MG63 (cell line): ENCODE measurements around the gene IKZF3. TPM values are rescaled to one million over a fixed set of nuclear protein-coding genes. Genes with fewer than 3 reads are reported as not detected.

Source experiments
- DNase-seq: peaks from one replicate; pipeline ENCODE4 v3.0.0-alpha.2; 2020
- H3K27me3 ChIP-seq: fragments of 250-450 bp; sonication (Bioruptor Pico); 2 replicates; pipeline ENCODE4 v1.5.1; 2020; ENCODE audit warnings: mild to moderate bottlenecking, moderate library complexity
- H3K36me3 ChIP-seq: fragments of 250-450 bp; sonication (Bioruptor Pico); 2 replicates; pipeline ENCODE4 v1.5.1; 2020; ENCODE audit warnings: mild to moderate bottlenecking, moderate library complexity
- H3K4me3 ChIP-seq: fragments of 250-450 bp; sonication (Bioruptor Pico); 2 replicates; pipeline ENCODE4 v1.5.1; 2020; ENCODE audit warnings: mild to moderate bottlenecking, moderate library complexity
- H3K9me3 ChIP-seq: fragments of 250-450 bp; sonication (Bioruptor Pico); 2 replicates; pipeline ENCODE4 v1.5.1; 2020; ENCODE audit warnings: mild to moderate bottlenecking, moderate library complexity
- total RNA-seq: library from RNA; depleted of rRNA; stranded (reverse); fragments of >200 nt; shearing (Covaris generic); gene quantifications from 2 replicates; pipeline ENCODE4 v1.2.3, GENCODE V29; 2014; ENCODE audit warnings: low replicate concordance

Gene IKZF3
- total RNA-seq, 1 experiment from 2014 or later: not detected

DNA sequence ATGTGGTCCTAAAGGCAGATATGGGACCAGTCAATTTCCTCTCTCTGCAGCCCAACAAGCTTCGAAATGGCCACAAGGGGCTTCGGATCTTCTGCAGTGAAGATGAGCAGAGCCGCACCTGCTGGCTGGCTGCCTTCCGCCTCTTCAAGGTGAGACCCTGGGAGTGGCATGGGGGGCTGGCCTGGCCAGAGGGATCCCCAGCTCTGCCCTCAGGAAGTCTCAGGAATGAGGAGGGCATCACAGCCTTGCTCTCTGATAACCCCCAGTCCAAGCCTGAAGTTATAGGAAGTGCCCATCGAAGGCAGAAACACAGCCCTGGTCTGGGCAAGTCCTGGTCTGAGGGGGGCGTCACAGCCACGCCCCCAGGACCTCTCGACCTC lies 119.3 kb downstream of the IKZF3 start:
- Histone ChIP-seq H3K4me3 (no peak overlapping the region), H3K27me3 (no peaks in the 10 kb centered on the region), H3K9me3 (no peaks in the 10 kb centered on the region), H3K36me3 (no peaks in the 10 kb centered on the region)
- no peak for DNase-seq

DNA sequence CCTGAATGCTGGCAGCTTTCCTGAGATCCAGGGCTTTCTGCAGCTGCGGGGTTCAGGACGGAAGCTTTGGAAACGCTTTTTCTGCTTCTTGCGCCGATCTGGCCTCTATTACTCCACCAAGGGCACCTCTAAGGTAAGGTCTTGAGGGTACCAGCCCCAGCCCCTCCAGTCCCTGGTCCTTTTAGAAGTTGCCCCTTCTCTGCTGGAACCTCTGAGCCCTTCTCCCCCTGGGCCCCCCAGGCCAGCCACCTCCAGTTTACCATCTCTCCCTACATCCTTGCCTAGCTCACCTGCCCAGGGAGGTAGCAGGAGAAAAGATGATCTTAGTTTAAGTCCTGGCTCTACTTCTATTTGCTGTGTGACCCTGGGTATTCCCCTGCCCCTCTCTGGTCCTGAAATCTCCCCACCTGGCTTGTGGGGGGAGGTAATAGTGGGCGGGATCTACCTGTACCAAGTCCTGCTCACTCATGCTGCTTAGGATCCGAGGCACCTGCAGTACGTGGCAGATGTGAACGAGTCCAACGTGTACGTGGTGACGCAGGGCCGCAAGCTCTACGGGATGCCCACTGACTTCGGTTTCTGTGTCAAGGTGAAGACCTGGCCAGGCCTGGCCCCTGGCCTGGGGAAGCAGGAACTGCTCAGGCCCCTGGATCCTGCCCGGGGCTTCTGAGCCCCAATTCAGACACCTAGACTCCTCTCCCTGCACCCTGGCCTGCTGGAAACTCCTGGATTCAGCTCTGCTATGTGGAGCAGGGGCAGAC lies 119.9 kb downstream of the IKZF3 start:
- Histone ChIP-seq H3K9me3 (no peaks in the 10 kb centered on the region), H3K36me3 (no peaks in the 10 kb centered on the region), H3K27me3 (no peaks in the 10 kb centered on the region), H3K4me3 (no peak overlapping the region)
- DNase-seq: no peak

DNA sequence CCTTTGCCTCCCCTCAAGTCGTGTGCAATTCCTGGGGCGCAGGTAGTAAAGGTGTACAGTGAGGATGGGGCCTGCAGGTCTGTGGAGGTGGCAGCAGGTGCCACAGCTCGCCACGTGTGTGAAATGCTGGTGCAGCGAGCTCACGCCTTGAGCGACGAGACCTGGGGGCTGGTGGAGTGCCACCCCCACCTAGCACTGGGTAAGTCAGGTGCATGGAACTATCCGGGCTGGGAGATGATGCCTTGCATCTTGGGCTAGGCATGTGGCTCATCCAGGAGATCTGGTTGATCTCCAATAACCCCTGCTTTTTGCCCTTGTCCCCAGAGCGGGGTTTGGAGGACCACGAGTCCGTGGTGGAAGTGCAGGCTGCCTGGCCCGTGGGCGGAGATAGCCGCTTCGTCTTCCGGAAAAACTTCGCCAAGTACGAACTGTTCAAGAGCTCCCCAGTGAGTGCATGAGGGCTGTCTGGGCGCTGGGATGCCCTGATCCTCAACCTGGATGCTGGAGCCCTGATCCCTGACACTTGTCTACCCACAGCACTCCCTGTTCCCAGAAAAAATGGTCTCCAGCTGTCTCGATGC lies 121.2 kb downstream of the IKZF3 start:
- no peaks in the 10 kb centered on the region for H3K36me3 ChIP-seq
- H3K4me3 ChIP-seq: no peak overlapping the region
- no peaks in the 10 kb centered on the region for H3K9me3 ChIP-seq
- H3K27me3 ChIP-seq: no peaks in the 10 kb centered on the region
- DNase-seq: no peak

DNA sequence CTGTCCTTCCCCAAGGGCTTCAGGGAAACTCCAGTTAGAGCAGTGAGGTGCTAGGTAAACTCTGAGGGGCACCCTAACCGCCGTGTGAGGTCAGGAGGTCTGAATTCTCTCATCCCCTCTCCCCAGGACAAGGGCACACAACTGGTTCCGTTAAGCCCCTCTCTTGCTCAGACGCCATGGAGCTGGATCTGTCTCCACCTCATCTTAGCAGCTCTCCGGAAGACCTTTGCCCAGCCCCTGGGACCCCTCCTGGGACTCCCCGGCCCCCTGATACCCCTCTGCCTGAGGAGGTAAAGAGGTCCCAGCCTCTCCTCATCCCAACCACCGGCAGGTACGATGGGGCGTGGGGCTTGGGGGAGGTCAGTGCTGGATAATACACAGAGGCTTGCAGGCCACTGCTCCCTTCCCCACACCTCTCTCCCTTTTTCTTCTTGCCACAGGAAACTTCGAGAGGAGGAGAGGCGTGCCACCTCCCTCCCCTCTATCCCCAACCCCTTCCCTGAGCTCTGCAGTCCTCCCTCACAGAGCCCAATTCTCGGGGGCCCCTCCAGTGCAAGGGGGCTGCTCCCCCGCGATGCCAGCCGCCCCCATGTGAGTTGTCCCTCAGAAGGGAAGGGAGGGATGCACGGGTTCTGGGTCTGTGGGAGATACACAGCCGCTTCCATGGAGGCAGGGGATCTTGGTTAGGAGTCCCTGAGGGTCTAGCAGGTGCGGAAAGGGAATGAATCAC lies 121.8 kb downstream of the IKZF3 start:
- Histone ChIP-seq H3K4me3 (no peak overlapping the region), H3K27me3 (no peaks in the 10 kb centered on the region), H3K9me3 (no peaks in the 10 kb centered on the region), H3K36me3 (no peaks in the 10 kb centered on the region)
- DNase-seq: no peak

DNA sequence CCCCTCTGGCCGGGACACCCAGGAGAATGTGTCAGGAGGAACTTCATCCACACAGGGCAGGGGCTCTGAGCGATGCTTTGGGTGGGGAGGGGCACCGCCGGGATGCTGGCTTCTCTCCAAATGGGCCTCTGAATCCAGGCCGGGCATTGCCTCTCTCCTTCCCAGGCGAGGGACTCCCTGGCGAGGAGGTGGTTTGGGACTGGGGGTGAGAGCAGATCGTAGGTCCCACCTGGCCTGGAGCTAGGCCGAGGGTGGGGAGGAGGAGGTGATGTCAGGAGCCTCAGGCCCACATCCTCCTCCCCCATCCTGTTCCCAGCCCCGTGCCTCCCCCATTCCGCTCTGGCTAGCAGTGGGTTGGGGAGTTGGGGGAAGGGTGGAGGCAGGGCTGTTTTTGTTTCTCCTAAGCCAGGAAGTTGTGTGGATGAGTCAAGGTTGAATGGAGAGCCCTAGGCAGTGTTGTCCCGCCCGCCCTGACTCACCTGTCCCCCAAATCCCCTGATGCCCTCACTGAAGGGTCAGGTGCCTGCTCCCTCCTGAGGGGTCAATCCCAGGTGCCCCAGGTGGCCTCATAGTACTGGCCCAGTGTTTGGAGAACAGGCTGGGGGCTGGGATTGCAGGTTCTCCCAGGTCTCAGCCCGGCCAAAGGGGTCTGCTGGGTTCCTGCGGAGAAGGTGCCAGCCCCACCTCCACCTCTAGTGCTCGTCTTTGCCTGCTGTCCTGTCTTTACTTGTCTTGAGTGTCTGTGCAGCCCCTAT lies 123.6 kb downstream of the IKZF3 start:
- Histone ChIP-seq H3K4me3 (no peak overlapping the region), H3K36me3 (no peaks in the 10 kb centered on the region), H3K9me3 (no peaks in the 10 kb centered on the region), H3K27me3 (no peaks in the 10 kb centered on the region)
- peak; percentile 75 for DNase-seq

DNA sequence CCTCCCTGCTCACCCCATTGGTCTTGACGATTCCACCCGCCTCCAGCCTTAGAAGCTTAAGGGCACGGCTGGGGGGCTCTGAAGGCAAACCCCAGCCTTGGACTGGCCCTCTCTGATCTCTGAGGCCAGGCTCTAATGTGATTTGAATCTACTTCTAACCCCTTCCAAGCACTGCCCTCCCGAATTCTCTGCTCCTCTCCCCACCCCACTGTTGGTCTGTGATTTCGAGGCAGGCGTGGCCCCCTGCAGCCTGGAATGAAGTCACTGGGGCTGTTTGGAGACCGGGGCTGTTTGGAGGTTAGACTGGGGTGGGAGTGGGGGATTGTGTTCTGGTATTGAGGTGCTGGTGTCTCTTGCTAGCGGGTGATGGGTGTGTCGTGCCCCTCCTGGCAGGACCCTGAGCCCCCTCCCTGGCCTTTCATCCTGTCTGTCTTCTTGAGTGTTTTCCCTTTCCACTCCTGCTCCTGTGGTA lies 124.2 kb downstream of the IKZF3 start:
- Histone ChIP-seq H3K9me3 (no peaks in the 10 kb centered on the region), H3K27me3 (no peaks in the 10 kb centered on the region), H3K36me3 (no peaks in the 10 kb centered on the region), H3K4me3 (no peak overlapping the region)
- no peak for DNase-seq

DNA sequence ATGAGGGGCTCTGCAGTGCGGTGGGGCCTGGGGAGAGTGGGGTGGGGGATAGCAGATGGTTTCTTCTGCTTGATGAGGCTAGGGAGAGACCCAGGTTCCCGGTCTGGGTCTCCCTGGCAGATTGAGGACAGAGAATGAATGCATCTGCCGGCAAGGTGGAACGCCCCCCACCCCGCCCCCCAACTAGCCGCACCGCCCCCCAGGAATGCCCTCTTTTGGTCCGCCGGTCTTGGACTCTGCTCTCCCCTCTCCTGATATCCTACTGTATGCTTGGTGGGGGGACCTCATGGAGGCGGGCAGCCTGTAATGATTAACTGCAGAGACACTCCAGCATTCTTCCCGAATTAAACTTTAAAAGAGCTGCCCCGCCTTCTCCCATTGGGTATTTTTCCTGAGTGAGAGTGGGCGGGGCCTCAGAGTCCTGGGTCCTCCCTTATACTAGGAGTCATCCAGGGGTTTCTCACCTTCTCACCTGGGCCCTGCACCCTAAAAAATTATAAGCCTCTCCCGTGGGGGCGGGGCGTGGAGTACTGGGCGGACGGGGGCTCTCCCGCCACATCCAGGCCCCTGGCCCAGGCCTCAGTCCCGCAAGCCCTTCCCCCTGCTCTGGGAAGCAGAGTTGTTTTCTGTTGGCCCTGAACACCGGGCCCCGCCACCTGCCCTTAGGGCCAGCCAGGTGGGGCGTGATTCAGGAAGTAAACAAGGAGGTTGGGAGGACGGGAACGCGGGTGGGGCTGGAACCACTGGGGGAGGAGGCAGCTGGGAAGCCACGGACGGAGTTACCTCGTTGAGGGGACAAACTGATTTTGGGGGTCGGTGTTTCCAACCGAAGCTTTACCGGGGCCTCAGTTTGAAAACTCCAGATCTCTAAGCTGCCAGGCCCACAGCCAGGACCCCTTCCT lies 124.9 kb downstream of the IKZF3 start:
- DNase-seq: no peak
- H3K4me3 ChIP-seq: no peak overlapping the region
- H3K27me3 ChIP-seq: no peaks in the 10 kb centered on the region
- no peaks in the 10 kb centered on the region for H3K9me3 ChIP-seq
- H3K36me3 ChIP-seq: no peaks in the 10 kb centered on the region

DNA sequence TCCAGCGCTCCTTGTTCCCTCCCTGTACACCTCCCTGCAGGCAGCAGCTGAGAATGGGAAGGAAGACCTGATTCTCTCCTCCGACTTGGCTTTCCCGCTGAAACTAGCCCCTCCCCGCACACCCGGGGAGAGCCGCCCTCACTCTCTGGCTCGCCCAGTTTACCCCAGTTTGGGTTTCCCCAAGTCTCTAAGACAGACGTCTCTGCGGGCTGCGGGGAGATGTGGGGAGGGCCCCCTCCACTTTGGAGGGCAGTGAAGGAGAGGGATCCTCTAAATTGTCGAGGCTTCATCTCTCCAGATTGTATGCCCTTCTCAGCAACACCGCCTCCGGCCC lies 125.6 kb downstream of the IKZF3 start:
- Histone ChIP-seq H3K36me3 (no peaks in the 10 kb centered on the region), H3K9me3 (no peaks in the 10 kb centered on the region), H3K27me3 (no peaks in the 10 kb centered on the region), H3K4me3 (no peak overlapping the region)
- no peak for DNase-seq

DNA sequence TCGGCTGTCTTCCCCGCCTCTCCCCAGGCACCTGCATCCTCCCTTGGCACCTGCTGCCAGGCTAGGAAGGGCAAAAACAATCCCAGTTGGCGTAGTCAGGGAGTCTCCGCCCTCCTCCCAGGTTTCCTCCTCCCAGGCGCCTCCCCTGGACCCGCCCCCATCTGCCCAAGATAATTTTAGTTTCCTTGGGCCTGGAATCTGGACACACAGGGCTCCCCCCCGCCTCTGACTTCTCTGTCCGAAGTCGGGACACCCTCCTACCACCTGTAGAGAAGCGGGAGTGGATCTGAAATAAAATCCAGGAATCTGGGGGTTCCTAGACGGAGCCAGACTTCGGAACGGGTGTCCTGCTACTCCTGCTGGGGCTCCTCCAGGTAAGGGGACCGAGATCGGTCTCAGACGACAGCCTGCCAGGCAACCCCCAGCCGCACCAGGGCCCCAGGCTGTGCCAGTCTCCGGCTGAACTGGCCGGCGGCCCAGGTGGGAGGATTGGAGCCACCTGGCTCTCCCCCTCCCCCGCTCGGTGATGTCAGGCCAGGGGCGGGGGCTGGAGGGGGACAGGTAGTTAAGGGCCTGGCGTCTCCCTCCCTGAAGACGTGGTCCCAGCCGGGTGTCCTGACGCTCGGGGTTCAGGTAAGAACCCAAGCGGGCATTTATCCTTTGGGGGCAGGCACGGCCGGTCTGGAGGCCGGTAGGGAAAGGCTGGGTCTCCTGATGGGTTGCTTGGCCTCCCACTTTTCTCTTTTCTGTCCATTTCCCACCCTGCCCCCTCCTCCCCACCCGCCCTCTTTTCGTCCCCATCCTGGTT lies 126.1 kb downstream of the IKZF3 start, which contains the start of gene GRB7:
Gene GRB7, plus strand, starts transcription at position 179 of the 808 bp plus-strand sequence. CDS start 4,364 bp downstream, outside the sequence.
- no peaks in the 10 kb centered on the region for H3K27me3 ChIP-seq
- no peaks in the 10 kb centered on the region for H3K9me3 ChIP-seq
- H3K36me3 ChIP-seq: no peaks in the 10 kb centered on the region
- H3K4me3 ChIP-seq: no peak within 1 kb of the TSS
- no peak for DNase-seq

DNA sequence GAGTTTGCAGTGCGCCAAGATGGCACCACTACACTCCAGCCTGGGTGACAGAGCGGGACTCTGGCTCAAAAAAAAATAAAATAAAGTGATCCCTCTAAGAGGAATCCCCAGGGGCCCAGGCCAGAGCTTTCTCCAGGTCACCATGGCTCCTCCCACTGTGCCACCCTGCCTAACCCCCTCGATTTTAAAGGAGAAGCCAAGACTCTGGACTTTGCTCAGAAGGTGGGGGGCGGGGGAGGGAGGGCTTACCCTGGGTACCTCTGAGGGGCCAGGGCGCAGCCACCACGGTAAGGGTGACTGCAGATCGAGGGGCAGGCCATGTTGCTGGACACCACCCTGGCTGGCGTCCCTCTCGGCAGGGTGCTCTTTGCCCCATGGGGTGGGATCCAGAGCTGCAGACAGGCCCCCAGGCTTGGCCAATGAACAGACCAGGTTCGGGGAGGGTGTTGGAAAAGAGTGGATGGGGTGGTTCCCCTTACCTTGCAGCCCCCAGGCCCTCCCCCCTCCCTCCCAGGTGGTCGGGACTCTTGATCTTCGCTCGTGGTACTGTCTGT lies 126.8 kb downstream of the IKZF3 start:
- Histone ChIP-seq H3K27me3 (no peaks in the 10 kb centered on the region), H3K9me3 (no peaks in the 10 kb centered on the region), H3K4me3 (no peak overlapping the region), H3K36me3 (no peaks in the 10 kb centered on the region)
- DNase-seq: no peak

DNA sequence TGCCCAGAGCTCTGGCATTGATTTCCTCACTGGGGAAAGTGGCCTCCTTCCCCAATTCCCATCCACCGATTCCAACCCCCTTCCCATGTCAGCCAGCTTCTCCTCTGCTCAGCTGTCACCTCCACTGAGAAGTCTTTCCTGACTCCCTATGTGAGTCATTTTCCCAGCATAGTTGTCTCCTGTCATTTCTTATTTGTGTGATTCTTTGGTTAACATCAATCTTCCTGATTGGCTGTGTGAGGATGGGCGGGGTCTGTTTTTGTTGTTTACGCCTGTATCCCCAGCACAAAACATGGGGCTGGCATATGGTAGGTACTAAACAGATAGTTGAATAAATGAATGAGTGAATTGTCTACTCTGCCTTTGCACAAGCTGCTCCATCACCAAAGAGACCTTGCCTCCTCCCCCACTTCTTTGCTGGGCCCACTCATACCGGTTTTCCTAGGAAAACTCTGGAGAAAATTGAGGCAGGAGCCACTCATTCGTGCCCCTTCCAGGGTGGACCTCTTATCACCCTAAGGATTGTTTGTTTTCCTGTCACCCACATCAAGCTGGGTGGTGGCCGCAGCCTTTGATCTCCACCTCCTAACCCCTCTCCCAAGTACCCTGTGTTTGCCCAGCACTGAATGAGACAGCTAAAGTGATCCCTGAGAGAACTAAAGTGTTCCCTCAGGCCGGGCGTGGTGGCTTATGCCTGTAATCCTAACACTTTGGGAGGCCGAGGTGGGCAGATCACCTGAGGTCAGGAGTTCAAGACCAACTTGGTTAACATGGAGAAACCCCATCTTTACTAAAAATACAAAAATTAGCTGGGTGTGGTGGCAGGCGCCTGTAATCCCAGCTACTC lies 127.6 kb downstream of the IKZF3 start:
- Histone ChIP-seq H3K9me3 (no peaks in the 10 kb centered on the region), H3K4me3 (no peak overlapping the region), H3K27me3 (no peaks in the 10 kb centered on the region), H3K36me3 (no peaks in the 10 kb centered on the region)
- no peak for DNase-seq

DNA sequence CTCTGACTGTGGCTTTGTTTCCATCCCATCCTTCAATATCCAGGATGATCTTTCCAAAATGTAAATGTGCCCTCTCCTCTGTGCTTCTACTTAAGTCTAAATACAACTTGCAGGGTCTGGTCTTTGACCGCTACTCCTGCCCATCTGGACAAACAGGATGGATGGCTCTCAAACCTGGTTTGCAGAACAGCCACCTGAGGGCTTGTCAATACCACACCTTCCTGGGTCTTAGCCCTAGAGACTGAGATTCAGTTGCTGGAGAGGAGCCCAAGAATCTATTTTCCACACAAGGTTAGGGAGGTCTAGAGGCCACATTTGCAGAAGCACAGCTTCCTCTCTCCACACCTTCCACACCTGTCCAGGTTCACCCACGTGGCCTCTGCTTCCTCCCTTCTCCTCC lies 128.2 kb downstream of the IKZF3 start:
- no peak for DNase-seq
- Histone ChIP-seq H3K9me3 (no peaks in the 10 kb centered on the region), H3K4me3 (no peak overlapping the region), H3K36me3 (no peaks in the 10 kb centered on the region), H3K27me3 (no peaks in the 10 kb centered on the region)

DNA sequence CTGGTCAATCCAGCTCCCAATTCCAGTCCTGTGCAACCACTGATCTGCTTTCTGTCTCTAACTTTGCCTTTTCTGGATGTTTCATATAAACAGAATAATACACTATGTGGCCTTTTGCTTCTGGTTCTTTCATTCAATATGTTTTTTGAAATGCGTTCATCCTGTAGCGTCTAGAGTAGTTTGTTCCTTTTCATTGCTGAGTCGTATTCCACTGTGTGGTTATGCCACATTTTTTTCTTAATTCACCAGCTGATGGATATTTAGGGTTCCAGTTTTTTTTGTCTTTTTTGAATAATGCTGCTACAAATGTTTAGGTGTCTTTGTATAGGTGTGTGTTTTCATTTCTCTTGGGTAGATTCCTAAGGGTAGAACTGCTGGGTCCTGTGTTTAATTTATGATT lies 131.5 kb downstream of the IKZF3 start:
- Histone ChIP-seq H3K27me3 (no peaks in the 10 kb centered on the region), H3K9me3 (no peaks in the 10 kb centered on the region), H3K4me3 (no peak overlapping the region), H3K36me3 (peaks cover 22% of the 10 kb centered on the region)
- DNase-seq: no peak

DNA sequence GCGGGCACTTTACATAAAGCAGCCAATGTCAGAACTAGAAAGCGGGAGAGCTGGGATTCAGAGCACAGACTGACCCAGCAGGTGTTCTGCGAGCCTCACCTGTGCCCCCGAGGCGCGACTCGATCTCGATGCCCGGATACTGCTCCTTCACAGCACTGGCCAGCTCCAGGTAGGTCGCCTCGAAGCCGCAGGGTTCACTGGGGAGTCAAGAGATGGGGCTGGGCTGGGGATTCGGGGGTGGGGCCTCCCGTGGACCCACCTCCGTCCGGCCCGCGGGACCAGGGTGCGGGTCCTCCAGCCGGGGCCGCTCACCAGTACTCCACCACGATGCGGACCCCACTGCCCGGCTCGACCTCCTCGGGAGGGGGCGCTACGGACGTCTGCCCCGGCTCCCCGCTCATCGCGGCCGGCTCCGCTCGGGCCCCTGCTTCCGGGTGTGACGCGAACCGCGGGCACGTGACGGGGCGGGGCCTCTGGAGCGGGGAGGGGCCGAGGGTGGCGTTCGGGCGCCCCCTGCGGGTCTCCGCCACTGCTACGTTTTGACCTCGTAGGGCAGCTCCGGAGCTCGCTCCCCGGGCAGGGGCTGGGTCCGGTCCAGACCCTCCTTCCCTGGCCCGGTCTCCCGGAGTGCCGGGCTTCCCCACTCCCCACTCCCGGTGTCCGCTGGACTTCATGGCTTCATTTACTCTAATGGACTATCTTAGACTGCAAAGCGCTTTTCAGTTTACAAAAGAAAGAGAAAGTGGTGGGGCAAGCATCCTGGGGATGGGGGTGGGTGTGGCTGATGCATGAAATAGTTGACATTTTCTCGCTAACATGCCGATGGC lies 133.8 kb downstream of the IKZF3 start, which contains the start of gene MIEN1:
Gene MIEN1, minus strand, starts transcription at position 438 of the 827 bp plus-strand sequence. Its CDS starts 37 bp downstream, at position 401.
- Histone ChIP-seq H3K9me3 (no peaks in the 10 kb centered on the region), H3K36me3 (peaks cover 30% of the 10 kb centered on the region), H3K4me3 (peak within 1 kb of the TSS; percentile 66), H3K27me3 (no peaks in the 10 kb centered on the region)
- peak; percentile 86 for DNase-seq
